Tibial artery (tissue), 4 donors: Measurements from ENCODE around the gene OXCT1.

Source experiments
- DNase-seq, 2 donors: peaks; one replicate each; pipeline ENCODE4 v3.0.0-alpha.2; 2019
- H3K27ac ChIP-seq, 2 donors: fragments of 200-600 bp; sonication (generic) in 1 of 2; 1 replicate in 1 of 2; 2 replicates in 1 of 2; pipeline ENCODE4 v1.5.1; 2018 to 2019; ENCODE audit warnings: mild to moderate bottlenecking in 1 of 2
- H3K27me3 ChIP-seq, 2 donors: fragments of 200-600 bp; sonication (generic) in 1 of 2; one replicate each; pipeline versions ENCODE4 v1.5.1 to v1.6.0; 2016 to 2019
- H3K36me3 ChIP-seq, 3 donors: fragments of 200-600 bp; sonication (generic) in 2 of 3; one replicate each; pipeline ENCODE4 v1.5.1; 2016 to 2019; ENCODE audit warnings: mild to moderate bottlenecking in 2 of 3
- H3K4me1 ChIP-seq, 4 donors: fragments of 200-600 bp; sonication (generic) in 2 of 4; 1 replicate in 3 of 4; 2 replicates in 1 of 4; pipeline ENCODE4 v1.5.1; 2016 to 2019
- H3K4me3 ChIP-seq, 2 donors: fragments of 200-600 bp; sonication (generic) in 1 of 2; 1 replicate in 1 of 2; 2 replicates in 1 of 2; pipeline ENCODE4 v1.5.1; 2018 to 2019; ENCODE audit warnings: mild to moderate bottlenecking in 2 of 2
- H3K9me3 ChIP-seq, 3 donors: fragments of 200-600 bp; sonication (generic) in 1 of 3; one replicate each; pipeline ENCODE4 v1.5.1; 2016 to 2019
- CTCF ChIP-seq, 2 experiments: fragments of 200-600 bp in 1 of 2; fragments of 450-650 bp in 1 of 2; IDR thresholded peaks; one replicate each; pipeline ENCODE4 v1.5.1; 2017 to 2019; ENCODE audit warnings: antibody characterized with exemption in 2 of 2, mild to moderate bottlenecking in 1 of 2, moderate library complexity in 1 of 2
- intact Hi-C: fragments of 100-400 bp; cut with DNase I; formaldehyde crosslinking; loops from one replicate; pipeline ENCODE4 v1.15.0; 2023; ENCODE audit warnings: low total_unique reads

The OXCT1 gene

GRCh38 chr5:41891066-41891707 lies 21.0 kb upstream of the OXCT1 start:
- no peaks in the 10 kb centered on the region for H3K9me3 ChIP-seq
- no peak overlapping the region for H3K4me3 ChIP-seq
- H3K4me1 ChIP-seq: no peaks in the 10 kb centered on the region
- H3K27ac ChIP-seq: no peak overlapping the region
- no peaks in the 10 kb centered on the region for H3K36me3 ChIP-seq
- peaks cover 0 to 8% of the 10 kb centered on the region in 2 donors for H3K27me3 ChIP-seq
- no peak for TF ChIP-seq CTCF (IDR thresholded peaks at IDR 0.05)
- DNase-seq: no peak
- intact Hi-C loops: no loop called here

DNA sequence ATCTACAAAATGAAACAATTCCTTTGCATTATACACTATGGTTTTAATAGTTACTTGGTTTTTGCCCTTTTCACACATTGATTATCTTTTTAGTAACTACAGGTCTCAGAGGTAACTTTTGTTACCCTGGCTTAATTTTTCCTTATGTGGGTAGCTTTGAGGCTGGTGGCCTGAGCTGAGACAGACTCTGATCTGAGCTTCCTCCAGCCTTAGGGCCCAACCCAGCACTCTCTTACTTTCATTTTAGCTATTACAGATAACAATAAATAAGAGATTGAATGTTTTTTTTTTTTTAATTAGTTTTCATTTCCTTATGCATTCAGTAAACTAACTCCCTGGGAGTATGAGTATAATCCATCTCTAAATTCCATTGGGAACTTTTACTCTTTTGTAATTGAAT lies 15.1 kb upstream of the OXCT1 start:
- Histone ChIP-seq H3K27me3 (no peaks in the 10 kb centered on the region), H3K27ac (no peak overlapping the region), H3K36me3 (no peaks in the 10 kb centered on the region), H3K4me3 (no peak overlapping the region), H3K4me1 (no peaks in the 10 kb centered on the region), H3K9me3 (no peaks in the 10 kb centered on the region)
- TF ChIP-seq CTCF (IDR thresholded peaks at IDR 0.05): no peak
- intact Hi-C loops: no loop called here
- DNase-seq: no peak

DNA sequence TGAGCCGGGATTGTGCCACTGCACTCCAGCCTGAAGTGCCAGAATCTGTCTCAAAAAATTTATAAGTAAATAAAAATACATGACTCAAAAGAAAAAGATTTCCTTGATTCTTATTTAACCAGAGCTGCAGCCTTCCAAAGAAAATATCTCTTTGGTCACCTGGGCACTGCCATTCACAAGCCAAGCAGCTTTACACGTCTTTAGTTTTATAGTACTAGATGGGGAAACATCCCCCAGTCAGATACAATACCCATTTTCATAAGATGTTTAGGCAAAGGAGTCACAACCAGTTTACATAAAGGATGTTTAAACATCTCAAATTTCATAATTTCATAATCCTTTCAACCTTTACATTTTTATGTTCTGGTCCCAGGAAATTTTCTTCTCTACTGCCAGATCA lies 13.7 kb upstream of the OXCT1 start:
- intact Hi-C loops: no loop called here
- TF ChIP-seq CTCF (IDR thresholded peaks at IDR 0.05): no peak

DNA sequence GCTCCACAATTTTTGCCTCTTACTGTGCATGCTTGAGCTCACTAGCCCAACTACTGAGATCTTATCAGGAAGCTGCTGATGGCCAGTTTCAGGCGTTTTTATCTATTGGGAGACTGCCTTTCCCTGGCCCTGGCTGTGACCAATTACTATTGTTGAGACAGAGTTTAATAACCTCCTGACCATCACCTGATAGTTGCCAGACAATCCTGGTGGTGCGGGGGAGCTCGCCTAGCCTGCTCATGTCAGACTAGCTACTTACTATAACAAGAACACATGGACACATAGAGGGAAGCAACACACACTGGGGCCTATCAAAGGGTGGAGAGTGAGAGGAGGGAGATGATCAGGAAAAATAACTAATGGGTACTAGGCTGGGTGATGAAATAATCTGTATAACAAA lies 13.0 kb upstream of the OXCT1 start:
- no peaks in the 10 kb centered on the region for H3K36me3 ChIP-seq
- no peaks in the 10 kb centered on the region for H3K27me3 ChIP-seq
- no peak overlapping the region for H3K4me3 ChIP-seq
- H3K9me3 ChIP-seq: no peaks in the 10 kb centered on the region
- TF ChIP-seq CTCF (IDR thresholded peaks at IDR 0.05): no peak
- no peaks in the 10 kb centered on the region for H3K4me1 ChIP-seq
- no peak overlapping the region for H3K27ac ChIP-seq
- DNase-seq: no peak
- intact Hi-C loops: no loop called here

More for the DNA sequence above, 13.7 kb upstream of the OXCT1 start:
- no peak overlapping the region for H3K27ac ChIP-seq
- no peaks in the 10 kb centered on the region for H3K4me1 ChIP-seq
- H3K9me3 ChIP-seq: no peaks in the 10 kb centered on the region
- H3K4me3 ChIP-seq: no peak overlapping the region
- no peaks in the 10 kb centered on the region for H3K27me3 ChIP-seq
- no peak for DNase-seq
- no peaks in the 10 kb centered on the region for H3K36me3 ChIP-seq

GRCh38 chr5:41882765-41883164 lies 12.5 kb upstream of the OXCT1 start:
- no peak for TF ChIP-seq CTCF (IDR thresholded peaks at IDR 0.05)
- Histone ChIP-seq H3K36me3 (no peaks in the 10 kb centered on the region), H3K9me3 (no peaks in the 10 kb centered on the region), H3K27me3 (no peaks in the 10 kb centered on the region), H3K27ac (no peak overlapping the region), H3K4me1 (no peaks in the 10 kb centered on the region), H3K4me3 (no peak overlapping the region)
- intact Hi-C loops: no loop called here
- DNase-seq: no peak
